DND-41 (cell line): ENCODE data around the gene SELENOW.

ENCODE experiments used
- ATAC-seq: fragments of 200-7000 bp; cut with Tn5 transposase; 3 replicates; pipeline ENCODE4 v1.9.1; 2021; ENCODE audit warnings: low read depth; ENCODE audit not compliant: insufficient read depth
- DNase-seq: peaks from one replicate; pipeline ENCODE4 v3.0.0-alpha.2; 2020
- H2AFZ ChIP-seq: 2 replicates; pipeline ENCODE4 v1.6.0; 2012; ENCODE audit warnings: low read depth, low read length
- H3K27ac ChIP-seq: 2 replicates; pipeline ENCODE4 v1.5.1; 2012; ENCODE audit warnings: low read length, inconsistent platforms
- H3K27me3 ChIP-seq: fragments of 200-600 bp; sonication (generic); 2 replicates; pipeline ENCODE4 v1.6.0; 2012; ENCODE audit warnings: low read length, mild to moderate bottlenecking, inconsistent platforms; ENCODE audit not compliant: insufficient read depth, poor library complexity
- H3K36me3 ChIP-seq: 2 replicates; pipeline ENCODE4 v1.5.1; 2012; ENCODE audit warnings: low read length, inconsistent platforms; ENCODE audit not compliant: insufficient read depth
- H3K4me1 ChIP-seq: 2 replicates; pipeline ENCODE4 v1.5.1; 2012; ENCODE audit warnings: mild to moderate bottlenecking, low read length; ENCODE audit not compliant: insufficient read depth
- H3K4me2 ChIP-seq: 2 replicates; pipeline ENCODE4 v1.6.0; 2012; ENCODE audit warnings: mild to moderate bottlenecking, moderate library complexity, low read length, inconsistent platforms; ENCODE audit not compliant: insufficient read depth
- H3K4me3 ChIP-seq, 2 experiments: fragments of 200-600 bp in 1 of 2; shearing (Covaris generic) in 1 of 2; 2 replicates each; pipeline ENCODE4 v1.5.1; 2012 to 2016; ENCODE audit warnings: inconsistent platforms in 2 of 2, low read length in 2 of 2, mild to moderate bottlenecking in 2 of 2, low read depth in 1 of 2, moderate library complexity in 1 of 2
- H3K79me2 ChIP-seq: 2 replicates; pipeline ENCODE4 v1.6.0; 2012; ENCODE audit warnings: low read length, inconsistent platforms; ENCODE audit not compliant: insufficient read depth
- H3K9ac ChIP-seq: 2 replicates; pipeline ENCODE4 v1.6.0; 2012; ENCODE audit warnings: low read depth, mild to moderate bottlenecking, inconsistent platforms, low read length, moderate library complexity
- H3K9me3 ChIP-seq: 2 replicates; pipeline ENCODE4 v1.5.1; 2012; ENCODE audit warnings: low read length, moderate library complexity, mild to moderate bottlenecking, inconsistent platforms; ENCODE audit not compliant: insufficient read depth, severe bottlenecking
- H4K20me1 ChIP-seq: 2 replicates; pipeline ENCODE4 v1.6.0; 2012; ENCODE audit warnings: low read length; ENCODE audit not compliant: insufficient read depth
- CTCF ChIP-seq: IDR thresholded peaks from 2 replicates; pipeline ENCODE4 v1.5.1; 2012; ENCODE audit warnings: borderline replicate concordance, low read length, moderate library complexity, mild to moderate bottlenecking; ENCODE audit not compliant: poor library complexity, severe bottlenecking; ENCODE audit errors: extremely low read depth
- EZH2 ChIP-seq: IDR thresholded peaks from 3 replicates; pipeline ENCODE4 v1.6.1; 2012; ENCODE audit warnings: borderline replicate concordance, low read depth, mild to moderate bottlenecking, moderate library complexity, low read length, inconsistent platforms; ENCODE audit not compliant: severe bottlenecking

SELENOW gene

GRCh38 chr19:47750752-47751151, 27.8 kb upstream of the SELENOW start:
- H3K4me2 ChIP-seq = no peak overlapping the region
- H3K79me2 ChIP-seq = peaks cover 37% of the 10 kb centered on the region
- H2AFZ ChIP-seq = no peak overlapping the region
- H3K27me3 ChIP-seq = no peaks in the 10 kb centered on the region
- H3K9ac ChIP-seq = no peak overlapping the region
- no peaks in the 10 kb centered on the region for H3K9me3 ChIP-seq
- no peak overlapping the region for H3K4me3 ChIP-seq
- ATAC-seq (no peak), DNase-seq (no peak)
- peaks cover 19% of the 10 kb centered on the region for H3K4me1 ChIP-seq
- no peak overlapping the region for H3K27ac ChIP-seq
- no peak for TF ChIP-seq CTCF
- no peak for TF ChIP-seq EZH2
- H4K20me1 ChIP-seq = peaks cover 59% of the 10 kb centered on the region
- peaks cover 85% of the 10 kb centered on the region for H3K36me3 ChIP-seq

- Histone ChIP-seq H3K4me3 (no peak overlapping the region), H4K20me1 (peaks cover 72% of the 10 kb centered on the region), H3K27me3 (no peaks in the 10 kb centered on the region), H3K4me1 (peaks cover 4% of the 10 kb centered on the region; the same call in 1 of the 2 replicates), H3K27ac (no peak overlapping the region; the same call in 1 of the 2 replicates), H3K4me2 (no peak overlapping the region), H3K9me3 (no peaks in the 10 kb centered on the region), H3K79me2 (peaks cover 20% of the 10 kb centered on the region), H3K36me3 (peaks cover 92% of the 10 kb centered on the region), H3K9ac (no peak overlapping the region), H2AFZ (no peak overlapping the region)
- TF ChIP-seq EZH2 = no peak
- no peak for TF ChIP-seq CTCF
- ATAC-seq (peak; percentile 59), DNase-seq (peak; percentile 37)
Measured at GRCh38 chr19:47752440-47753211, 25.9 kb upstream of the SELENOW start.

GRCh38 chr19:47754206-47755064, 24.1 kb upstream of the SELENOW start:
- no peak overlapping the region for H3K4me2 ChIP-seq
- no peaks in the 10 kb centered on the region for H3K9me3 ChIP-seq
- TF ChIP-seq EZH2 = no peak
- no peak for TF ChIP-seq CTCF
- H3K27ac ChIP-seq = no peak overlapping the region
- peaks cover 6% of the 10 kb centered on the region; the same call in 1 of the 2 replicates for H3K79me2 ChIP-seq
- H3K4me1 ChIP-seq = no peaks in the 10 kb centered on the region
- H2AFZ ChIP-seq = no peak overlapping the region
- H4K20me1 ChIP-seq = peaks cover 62% of the 10 kb centered on the region
- H3K36me3 ChIP-seq = peaks cover 85% of the 10 kb centered on the region
- DNase-seq (no peak), ATAC-seq (no peak; the same call in 2 of the 3 replicates)
- no peak overlapping the region for H3K4me3 ChIP-seq
- no peaks in the 10 kb centered on the region for H3K27me3 ChIP-seq
- no peak overlapping the region for H3K9ac ChIP-seq
